Right lobe of liver (tissue), 4 donors: ENCODE data around the gene TSPOAP1.

ENCODE experiments used
- CTCF ChIP-seq, 4 donors: fragments of 200-600 bp in 3 of 4; fragments of 450-650 bp in 1 of 4; IDR thresholded peaks; one replicate each; pipeline versions ENCODE4 v1.5.1 to v1.8.0; 2016 to 2022; ENCODE audit warnings: antibody characterized with exemption in 4 of 4, mild to moderate bottlenecking in 2 of 4
- POLR2A ChIP-seq: fragments of 450-650 bp; IDR thresholded peaks from one replicate; pipeline ENCODE4 v1.6.1; 2017; ENCODE audit warnings: antibody characterized with exemption, mild to moderate bottlenecking
- donor health status: DM: no; HTN: no; CAD: no.
- donor health status: DM: no; HTN: no; CAD: no.
- donor health status: DM: no; HTN: yes; CAD: no.

- no peak for TF ChIP-seq CTCF (IDR thresholded peaks at IDR 0.05)
- TF ChIP-seq POLR2A, result no peak
Observed at GRCh38 chr17:58354541-58355216, 26.1 kb upstream of the TSPOAP1 start.
